Activated T-cell treated with anti-CD3 and anti-CD28 coated beads for 24 hours (primary cell): ENCODE data around the gene NEB.
"Not testable (repeated sequence)": the region's sequence is repeated elsewhere in the genome, so short reads cannot be mapped to it uniquely, and the experiment has no call there.

Source experiments
- DNase-seq: peaks from one replicate; pipeline ENCODE4 v3.0.0-alpha.2; 2020; ENCODE audit warnings: low read depth

The NEB gene

DNA sequence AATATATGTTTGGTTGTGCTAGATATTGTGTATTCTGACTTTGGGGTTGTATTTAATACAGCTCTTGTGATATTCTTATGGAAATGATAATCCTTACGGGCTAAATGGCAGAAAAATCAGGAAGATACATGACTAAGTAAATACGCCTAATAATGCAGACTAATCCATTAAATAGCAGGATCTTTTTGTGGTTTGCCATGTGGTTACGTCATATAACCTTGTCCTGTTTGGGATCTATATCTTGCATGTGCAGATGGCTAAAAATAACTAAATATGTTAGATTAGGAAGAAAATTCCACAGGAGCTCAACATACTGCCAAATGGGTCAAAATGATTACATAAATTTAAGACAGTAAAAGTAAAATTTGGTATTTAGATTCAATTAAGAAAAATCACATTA is 83.0 kb downstream of the NEB start:
- DNase-seq, result no peak

DNA sequence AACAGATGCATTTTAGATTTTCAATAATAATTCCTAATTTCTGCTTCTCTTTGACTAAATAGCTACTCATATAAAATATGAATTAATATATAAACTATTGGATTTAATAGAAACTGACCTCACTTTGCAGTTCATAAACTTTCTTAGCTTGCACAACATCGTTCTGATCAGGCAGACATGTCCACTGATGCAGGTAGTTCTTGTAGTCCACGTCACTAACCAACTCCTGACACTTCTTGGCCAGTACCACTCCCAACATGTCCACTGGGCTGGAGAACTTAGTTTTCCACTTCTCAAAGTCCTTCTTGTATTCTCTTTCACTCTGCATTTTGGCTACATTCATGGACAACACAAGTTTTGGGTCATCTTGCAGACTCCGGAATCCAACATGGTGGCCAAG is 83.8 kb downstream of the NEB start:
- DNase-seq, result no peak

DNA sequence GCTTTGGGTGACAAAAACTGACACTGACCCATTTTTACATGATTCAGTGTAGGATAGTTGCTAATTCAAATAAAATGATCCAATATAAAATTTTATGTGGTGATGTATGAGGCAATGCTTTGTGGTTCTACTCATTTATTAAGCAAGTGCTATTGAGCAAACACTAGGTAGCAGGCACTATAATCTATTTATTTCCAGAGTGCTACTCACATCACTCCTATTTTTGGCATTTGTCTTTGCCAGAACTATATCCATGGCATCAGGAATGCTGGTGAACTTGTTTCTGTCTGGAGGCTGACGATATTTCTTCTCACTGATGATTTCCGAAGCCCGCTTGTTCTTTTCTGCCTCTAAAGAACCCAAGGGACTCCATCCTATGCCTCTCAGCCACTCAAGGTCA is 84.3 kb downstream of the NEB start:
- no peak for DNase-seq

DNA sequence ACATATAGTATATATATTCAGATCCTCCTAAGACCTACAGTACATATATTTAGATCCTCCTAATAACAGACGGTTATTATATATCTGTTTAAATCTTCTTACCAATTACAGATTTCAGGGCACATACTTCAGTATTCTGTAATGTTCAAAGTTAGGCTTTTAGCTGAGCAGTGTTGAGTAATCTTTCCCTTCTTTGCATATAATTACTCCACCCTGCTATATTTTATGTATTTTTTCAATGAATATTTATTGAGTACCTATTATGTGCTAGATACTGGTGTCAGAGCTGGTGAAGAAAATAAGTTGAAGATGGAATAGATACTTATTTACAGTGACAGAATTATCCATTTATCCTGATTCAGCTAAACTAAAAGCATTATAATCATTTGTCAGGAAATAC is 84.9 kb downstream of the NEB start:
- DNase-seq, result no peak

DNA sequence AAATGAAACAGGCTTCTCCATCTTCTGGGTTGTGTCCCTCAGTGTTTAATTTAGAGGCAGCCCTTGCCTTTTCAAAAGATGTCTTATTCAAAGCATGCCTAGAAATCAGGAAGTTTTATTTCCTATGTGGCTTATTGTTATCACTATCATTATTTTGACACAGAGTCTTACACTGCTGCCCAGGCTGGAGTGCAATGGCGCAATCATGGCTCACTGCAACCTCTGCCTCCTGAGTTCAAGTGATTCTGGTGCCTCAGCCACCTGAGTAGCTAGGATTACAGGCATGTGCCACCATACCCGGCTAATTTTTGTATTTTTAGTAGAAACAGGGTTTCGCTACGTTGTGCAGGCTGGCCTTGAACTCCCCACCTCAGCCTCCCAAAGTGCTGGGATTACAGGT is 87.8 kb downstream of the NEB start:
- not testable (repeated sequence) for DNase-seq

DNA sequence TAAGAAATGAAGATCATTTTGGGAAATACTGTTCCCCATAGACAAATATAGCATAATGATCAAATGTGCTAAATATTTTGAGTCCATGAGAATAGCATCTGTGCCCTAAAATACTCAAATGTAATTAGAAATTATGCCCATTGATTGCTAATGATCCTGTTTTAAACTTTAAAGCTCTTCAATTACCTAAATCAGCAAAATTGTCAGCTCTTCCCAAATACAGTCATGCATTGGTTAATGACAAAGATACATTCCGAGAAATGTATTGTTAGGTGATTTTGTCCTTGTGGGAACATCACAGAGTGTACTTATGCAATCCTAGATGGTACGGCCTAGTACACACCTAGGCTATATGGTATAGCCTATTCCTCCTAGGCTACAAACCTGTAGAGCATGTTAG is 89.7 kb downstream of the NEB start:
- DNase-seq, result no peak

DNA sequence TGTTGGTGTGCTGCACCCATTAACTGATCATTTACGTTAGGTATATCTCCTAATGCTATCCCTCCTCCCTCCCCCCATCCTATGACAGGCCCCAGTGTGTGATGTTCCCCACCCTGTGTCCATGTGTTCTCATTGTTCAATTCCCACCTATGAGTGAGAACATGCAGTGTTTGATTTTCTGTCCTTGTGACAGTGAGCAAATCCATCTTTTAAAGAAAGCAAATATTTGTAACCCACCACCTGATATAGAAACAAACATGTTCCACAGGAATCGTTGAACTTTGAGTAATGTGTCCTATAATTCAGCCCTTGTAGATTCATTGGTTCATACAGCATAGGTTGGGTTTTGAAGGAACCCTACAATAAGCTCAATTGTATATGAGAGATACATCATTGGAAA is 92.4 kb downstream of the NEB start:
- not testable (repeated sequence) for DNase-seq

DNA sequence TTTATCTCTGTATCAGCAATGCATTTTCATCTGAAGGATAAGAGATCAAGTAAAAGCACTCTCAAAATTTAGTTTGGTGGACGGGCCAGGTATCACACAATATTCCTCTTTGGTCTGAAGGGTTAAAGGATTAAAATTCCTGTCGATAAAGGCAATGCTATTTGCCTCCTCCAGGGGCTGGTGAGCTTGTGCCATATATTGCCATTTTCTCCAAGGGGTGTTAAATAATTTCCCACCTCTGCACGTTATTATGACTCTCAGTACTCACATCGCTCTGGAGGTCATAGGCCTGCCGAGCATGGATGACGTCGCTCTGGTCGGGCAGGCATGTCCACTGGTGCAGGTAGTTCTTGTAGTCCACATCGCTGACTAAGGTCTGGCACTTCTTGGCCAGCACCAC is 94.2 kb downstream of the NEB start:
- DNase-seq, result no peak

DNA sequence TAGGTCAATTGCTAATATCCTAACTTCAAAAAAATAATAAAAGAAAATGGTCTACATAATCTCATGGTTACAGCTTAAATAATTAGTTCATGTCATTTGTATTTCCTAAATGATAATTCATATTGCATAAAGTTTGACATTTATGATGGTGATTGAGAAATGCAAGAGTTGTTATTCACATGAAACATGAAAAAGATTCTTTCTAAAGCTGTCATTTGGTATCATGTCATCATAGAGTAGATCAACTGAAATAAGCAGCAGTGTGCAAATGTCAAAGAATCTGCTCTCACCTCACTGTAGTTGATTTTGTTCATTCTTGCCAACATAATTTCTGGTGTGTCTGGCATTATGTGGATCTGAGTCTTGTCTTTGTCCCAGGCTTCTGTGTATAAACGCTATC is 95.3 kb downstream of the NEB start:
- DNase-seq, result no peak

DNA sequence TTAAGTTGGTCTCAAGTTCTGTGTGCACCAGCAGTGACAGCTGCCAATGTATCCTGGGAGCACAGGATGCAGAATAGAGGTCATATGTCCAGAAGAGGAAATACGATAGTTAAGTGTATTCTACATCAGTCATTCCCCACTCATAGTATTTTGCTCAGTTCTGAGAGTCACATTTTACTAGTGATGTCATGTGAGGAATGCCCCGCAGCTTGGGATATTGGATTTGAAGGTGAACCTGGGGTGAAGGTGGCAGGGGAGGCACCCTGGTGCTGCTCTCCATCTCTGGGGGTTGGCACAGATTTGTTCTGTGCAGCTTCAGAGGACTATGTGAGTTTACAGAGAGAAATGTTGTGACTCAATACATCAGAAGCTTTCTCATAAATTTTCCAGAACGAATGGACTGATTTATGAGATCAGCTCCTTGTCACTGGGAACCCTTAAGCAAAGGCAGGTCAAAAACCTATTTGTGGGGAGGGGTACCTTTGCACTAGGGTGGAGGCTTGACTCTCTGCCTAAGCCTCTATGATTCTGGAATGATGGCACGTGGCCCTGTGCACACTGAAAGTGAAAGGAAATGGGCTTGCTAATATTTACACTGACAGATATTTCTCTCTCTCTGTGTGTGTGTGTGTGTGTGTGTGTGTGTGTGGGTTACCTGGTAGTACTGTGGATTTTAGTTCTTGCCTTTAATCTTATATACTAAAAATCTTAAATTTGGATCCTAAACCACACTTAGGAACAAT is 95.9 kb downstream of the NEB start:
- DNase-seq, result no peak

DNA sequence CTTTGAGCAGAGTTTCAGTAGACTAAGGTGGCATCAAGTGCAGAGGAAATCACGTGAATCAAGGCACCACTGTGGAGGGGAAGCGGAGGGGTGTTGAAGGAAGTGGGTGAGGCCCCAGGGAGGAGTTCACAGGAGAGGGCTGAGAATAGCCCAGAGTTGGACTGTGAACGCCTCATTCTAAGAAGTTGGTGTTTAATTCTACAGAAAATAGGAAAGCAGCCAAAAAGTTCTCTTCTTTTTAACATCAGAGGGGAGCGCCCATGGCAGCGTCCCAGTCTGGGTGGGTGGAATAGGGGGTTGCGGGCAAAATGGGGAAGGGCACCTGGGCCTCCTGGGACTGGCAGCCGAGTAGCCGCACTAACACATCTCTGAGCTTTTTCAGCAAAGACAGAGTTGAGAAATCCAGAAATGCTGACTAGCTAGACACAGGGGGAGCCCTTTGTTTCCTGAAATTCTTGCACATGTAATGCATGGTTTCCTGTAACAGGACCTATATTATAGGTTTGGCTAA is 97.0 kb downstream of the NEB start:
- DNase-seq, result peak; percentile 35

DNA sequence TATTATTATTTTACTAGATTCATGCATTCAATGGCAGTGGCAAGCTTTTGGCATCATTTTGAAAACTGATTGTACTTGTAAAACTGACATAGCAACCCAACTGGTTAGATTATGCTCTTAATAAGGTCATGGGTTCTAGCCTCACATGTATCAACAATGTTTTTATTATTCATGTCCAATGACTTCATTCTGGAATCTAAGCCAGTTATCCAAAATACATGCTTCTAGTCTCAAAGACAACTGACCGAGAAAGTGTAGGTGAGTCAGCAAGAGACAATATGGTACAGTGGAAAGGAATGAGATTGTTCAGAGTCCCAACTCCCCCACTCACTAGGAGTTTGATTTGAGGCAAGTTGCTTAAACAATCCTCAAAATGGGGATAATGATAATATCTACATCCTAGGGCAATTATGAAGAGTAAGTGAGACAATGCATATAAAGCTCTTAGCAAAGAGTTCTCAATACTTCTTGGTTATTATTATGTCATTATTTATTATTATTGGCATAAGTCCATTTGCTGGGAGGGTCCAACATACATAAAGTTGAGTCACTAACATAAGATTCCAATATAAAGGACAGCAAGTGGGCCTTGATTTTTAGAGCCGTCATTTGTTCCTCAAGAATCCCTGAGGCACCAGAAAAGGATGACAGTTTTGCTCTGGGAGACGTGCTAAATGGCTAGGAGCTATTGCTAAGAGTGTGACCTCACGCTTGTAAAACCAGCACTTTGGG is 99.4 kb downstream of the NEB start:
- no peak for DNase-seq

DNA sequence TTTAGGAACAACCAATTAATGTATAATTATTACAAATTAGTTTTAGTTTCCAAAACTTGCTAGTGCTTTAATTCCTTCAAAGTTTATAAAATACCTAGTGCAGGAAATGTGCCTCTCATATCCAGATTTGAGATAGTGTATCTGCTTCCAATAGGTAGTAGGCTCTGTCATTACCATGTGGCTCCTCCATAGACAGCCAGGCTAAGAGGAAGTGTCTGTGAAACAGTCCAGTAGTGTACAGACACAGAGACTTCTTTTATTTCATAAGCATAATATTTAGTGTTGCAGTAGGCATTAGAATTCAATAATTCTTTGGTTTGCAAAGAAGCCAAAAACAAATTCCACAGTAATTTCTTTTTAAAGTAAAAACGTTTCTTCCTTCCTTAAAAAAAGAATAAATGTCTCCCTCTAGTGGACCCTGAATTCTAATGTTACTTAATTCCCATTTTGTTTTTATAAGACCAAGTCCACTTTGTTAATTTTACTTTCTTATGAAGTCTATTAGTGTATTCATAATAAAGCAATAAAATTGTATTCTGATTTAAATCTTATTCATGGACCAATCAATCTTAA is 101.2 kb downstream of the NEB start:
- no peak for DNase-seq

DNA sequence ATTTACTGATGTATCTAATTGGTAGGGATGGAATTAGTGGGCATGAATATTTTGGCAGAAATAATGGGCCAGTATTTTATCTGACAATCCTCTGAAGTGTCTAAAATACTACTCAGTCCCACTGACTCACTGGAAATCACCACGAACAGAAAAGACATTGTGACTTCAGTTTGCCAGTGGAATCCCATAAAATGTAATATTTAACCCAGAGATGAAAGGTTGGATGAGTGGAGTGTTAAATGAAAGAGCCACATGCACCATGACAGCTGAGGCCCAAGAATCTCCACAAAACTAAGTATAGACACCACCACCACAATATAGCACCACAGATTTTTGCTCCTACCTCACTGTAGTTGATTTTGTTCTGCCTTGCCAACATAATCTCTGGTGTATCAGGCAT is 103.9 kb downstream of the NEB start:
- no peak for DNase-seq

DNA sequence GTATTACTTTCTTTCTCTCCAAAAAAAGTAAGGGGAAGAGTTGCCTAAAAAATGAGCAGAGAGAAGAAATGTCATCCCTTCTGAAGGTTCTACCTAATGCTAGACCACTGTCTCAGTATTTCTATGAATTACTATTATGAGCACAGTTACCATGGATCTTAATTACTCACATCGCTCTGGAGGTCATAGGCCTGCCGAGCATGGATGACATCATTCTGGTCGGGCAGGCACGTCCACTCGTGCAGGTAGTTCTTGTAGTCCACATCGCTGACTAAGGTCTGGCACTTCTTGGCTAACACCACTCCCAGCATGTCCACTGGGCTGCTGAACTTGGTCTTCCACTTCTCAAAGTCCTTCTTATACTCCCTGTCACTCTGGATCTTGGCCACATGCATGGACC is 106.9 kb downstream of the NEB start:
- DNase-seq, result no peak

DNA sequence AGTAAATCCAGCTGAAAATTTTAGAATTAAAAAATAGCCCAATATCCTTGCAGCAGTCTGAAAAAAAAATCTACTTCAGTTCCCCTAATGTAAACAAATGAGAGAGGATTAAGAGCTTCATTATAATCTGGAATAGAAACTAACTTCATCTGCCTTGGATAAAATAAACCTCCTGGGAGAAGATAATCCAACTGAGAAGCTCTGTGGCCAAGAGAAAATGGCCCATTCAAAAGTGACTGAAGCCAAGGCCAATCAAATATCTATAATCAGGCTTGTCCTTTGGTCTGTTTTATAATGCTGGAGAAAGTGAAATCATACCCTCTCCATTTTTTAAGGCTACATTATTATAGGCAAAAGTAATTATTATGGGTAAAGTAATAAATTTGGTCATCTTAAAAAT is 110.0 kb downstream of the NEB start:
- no peak for DNase-seq

DNA sequence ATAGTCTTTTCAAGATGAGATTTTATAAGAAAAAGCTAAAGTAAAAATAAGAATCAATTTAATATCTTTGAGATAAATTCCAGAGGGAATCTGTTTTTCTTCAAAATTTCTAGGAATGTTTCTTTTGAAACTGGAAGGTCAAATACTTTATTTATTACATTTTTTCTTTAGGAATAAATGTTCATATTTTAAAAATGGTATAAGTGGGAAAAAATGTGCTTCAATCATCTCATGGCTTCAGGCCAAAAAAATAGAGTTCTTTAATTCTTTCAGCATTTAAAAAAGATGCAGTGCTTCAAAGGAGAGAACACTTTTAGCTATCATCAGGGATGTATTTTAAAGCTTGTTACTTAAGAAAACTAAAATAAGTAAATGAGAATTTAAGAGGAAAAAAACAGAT is 110.6 kb downstream of the NEB start:
- DNase-seq, result no peak

DNA sequence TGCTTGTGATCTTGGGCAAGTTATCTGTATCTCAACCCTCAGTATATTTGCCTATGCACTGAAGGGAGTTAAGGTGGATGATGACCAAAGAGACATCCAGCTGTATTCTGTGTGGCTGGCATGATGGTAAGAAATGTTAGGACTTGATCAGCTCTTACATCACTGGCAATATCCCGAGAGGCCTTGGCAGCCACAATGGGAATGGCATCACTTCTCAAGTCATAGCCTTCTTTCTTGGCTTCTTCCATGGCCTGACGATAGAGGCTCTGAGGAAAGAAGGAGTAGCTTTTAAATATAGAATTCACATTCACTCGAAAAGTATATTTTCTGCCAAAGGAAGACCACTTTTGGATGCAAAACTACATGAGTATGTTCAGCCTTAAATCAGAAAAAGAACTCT is 113.5 kb downstream of the NEB start:
- no peak for DNase-seq

DNA sequence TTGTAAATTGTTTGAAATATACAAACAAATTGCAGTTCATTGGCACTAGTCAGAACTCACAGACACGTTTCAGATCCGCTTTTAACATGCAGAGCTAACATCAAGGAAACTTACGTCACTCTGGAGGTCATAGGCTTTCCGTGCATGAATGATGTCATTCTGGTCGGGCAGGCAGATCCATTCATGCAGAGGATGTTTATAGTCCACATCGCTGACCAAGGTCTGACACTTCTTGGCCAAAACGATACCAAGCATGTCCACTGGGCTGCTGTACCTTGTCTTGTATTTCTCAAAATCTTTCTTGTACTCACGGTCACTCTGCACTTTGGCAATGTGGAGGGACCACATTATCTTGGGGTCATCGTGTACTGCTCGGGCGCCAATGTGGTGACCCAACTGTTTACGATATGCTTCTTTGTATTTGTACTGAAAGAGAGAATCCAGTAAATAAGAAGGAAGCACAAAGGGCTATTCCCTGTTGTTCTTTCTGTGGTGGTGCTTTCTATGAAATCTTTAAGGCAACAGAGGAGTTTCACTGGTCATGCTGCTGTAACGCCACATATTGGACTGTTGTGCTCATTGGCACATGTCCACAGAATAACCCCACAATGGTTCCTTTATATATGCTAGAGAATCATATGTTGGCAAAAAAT is 114.8 kb downstream of the NEB start:
- no peak for DNase-seq

DNA sequence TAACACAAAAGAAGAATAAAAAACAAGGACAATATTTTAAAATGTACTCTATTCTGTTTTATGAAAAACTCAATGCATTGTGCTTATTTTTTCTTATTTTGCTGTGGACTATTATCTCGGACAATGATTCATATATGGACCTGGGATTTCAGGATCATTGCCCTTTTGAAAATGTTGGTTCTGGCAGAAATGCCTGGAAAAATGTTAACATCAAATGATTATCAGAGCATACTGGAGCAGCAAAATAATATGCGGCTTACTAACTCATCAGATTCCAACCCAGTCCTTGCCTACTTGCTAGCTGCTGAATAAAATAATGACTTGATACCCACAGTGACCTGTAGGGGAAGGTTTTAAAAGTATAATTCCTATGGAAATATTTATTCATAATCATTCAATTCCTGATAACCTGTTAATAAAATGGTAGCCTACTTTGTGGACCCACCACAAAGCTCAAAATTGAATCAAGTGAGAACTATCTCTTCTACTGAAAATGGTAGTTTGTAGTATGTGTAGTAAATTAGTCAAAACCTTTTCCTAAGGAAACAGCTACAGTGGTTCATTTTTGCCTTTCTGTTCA is 117.4 kb downstream of the NEB start:
- DNase-seq, result no peak

DNA sequence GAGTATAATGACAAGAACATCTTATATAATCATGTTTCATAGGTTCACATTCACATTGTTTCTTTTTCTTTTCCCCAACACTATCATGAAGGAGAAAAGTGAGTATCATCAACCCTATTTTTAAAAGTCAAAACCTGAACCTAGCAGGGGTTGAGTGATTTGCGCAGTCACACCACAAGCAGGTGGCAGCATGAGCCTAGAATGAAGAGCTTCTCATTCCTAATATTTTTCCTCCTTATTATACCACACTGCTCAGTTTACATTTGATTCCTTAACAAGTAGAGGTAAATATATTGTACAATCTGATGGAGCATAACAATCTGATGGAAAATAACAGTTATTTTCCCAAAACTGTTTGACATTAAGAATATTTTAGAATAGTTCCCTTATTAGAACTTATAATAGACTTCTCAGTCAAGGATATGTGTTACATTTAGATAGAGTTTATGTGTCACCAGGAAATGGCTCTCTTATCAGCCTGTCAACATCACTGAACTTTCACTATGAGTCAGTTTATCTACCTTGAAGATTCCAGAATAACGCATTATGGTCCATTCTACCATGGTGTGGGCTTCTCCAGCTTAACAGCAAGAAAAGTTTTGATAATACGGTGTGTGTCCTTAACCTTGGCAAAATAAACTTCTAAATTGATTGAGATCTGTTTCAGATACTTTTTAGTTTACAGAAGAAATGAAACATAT is 119.5 kb downstream of the NEB start:
- DNase-seq, result no peak

DNA sequence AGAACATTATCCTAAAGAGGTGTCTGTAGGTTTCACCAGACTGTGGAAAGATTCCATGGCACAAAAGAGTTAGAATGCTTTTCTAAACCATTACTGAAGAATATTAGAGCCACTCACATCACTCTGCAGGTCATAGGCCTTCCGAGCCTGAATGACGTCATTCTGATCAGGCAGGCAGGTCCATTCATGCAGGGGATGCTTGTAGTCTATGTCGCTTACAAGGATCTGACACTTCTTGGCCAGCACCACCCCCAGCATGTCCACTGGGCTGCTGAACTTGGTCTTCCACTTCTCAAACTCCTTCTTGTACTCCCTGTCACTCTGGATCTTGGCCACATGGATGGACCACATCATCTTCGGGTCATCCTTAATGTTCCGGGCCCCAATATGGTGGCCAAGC is 120.1 kb downstream of the NEB start:
- DNase-seq, result no peak
